ENCODE data around the gene SEMA4D. TPM values are rescaled to one million over a fixed set of nuclear protein-coding genes. Genes with fewer than 3 reads are reported as not detected.

The SEMA4D gene
- total and polyA plus RNA-seq, 2 of the 13 experiments (the other 11 are each of a cell fraction or from before 2014, with no cell fraction given): 0.13 to 0.16 TPM

DNA sequence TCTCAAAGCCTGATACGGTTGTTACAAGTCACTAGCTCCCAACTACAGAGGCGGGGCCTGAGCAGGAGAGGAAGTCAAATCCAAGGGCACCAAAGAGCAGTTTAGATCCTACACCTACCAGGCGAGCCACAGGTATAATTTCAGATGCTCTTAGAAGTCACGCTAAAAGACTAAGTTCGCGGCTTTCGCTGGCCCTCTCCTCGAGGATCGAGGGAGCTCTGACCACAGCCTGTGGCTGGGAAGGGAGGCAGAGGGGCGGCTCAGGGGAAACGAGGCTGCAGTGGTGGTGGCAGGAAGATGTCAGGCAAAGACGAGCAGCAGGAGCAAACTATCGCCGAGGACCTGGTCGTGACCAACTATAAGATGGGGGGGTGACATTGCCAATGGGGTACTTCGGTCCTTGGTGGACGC lies 48.6 kb downstream of the SEMA4D start (continued):
- TF ChIP-seq, protein P1, sequence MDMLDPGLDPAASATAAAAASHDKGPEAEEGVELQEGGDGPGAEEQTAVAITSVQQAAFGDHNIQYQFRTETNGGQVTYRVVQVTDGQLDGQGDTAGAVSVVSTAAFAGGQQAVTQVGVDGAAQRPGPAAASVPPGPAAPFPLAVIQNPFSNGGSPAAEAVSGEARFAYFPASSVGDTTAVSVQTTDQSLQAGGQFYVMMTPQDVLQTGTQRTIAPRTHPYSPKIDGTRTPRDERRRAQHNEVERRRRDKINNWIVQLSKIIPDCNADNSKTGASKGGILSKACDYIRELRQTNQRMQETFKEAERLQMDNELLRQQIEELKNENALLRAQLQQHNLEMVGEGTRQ (IDR thresholded peaks at IDR 0.05; ENCODE audit: low read depth, low read length): no peak
- TF ChIP-seq, protein P1 (CRISPR knock-in tag; IDR thresholded peaks at IDR 0.05; ENCODE audit: borderline replicate concordance): no peak
- TF ChIP-seq, protein P2, sequence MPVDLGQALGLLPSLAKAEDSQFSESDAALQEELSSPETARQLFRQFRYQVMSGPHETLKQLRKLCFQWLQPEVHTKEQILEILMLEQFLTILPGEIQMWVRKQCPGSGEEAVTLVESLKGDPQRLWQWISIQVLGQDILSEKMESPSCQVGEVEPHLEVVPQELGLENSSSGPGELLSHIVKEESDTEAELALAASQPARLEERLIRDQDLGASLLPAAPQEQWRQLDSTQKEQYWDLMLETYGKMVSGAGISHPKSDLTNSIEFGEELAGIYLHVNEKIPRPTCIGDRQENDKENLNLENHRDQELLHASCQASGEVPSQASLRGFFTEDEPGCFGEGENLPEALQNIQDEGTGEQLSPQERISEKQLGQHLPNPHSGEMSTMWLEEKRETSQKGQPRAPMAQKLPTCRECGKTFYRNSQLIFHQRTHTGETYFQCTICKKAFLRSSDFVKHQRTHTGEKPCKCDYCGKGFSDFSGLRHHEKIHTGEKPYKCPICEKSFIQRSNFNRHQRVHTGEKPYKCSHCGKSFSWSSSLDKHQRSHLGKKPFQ (CRISPR knock-in tag; IDR thresholded peaks at IDR 0.05; ENCODE audit: insufficient replicate concordance): no peak
- TF ChIP-seq, protein P3, sequence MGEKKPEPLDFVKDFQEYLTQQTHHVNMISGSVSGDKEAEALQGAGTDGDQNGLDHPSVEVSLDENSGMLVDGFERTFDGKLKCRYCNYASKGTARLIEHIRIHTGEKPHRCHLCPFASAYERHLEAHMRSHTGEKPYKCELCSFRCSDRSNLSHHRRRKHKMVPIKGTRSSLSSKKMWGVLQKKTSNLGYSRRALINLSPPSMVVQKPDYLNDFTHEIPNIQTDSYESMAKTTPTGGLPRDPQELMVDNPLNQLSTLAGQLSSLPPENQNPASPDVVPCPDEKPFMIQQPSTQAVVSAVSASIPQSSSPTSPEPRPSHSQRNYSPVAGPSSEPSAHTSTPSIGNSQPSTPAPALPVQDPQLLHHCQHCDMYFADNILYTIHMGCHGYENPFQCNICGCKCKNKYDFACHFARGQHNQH (CRISPR knock-in tag; IDR thresholded peaks at IDR 0.05): no peak
- TF ChIP-seq GPN1 (CRISPR knock-in tag; IDR thresholded peaks at IDR 0.05; ENCODE audit: borderline replicate concordance) (no peak), MYNN (CRISPR knock-in tag; IDR thresholded peaks at IDR 0.05; ENCODE audit: low read depth) (no peak), MNT (IDR thresholded peaks at IDR 0.05) (no peak), TCF7 (IDR thresholded peaks at IDR 0.05; ENCODE audit: low read depth) (no peak)
- TF ChIP-seq, protein P4, sequence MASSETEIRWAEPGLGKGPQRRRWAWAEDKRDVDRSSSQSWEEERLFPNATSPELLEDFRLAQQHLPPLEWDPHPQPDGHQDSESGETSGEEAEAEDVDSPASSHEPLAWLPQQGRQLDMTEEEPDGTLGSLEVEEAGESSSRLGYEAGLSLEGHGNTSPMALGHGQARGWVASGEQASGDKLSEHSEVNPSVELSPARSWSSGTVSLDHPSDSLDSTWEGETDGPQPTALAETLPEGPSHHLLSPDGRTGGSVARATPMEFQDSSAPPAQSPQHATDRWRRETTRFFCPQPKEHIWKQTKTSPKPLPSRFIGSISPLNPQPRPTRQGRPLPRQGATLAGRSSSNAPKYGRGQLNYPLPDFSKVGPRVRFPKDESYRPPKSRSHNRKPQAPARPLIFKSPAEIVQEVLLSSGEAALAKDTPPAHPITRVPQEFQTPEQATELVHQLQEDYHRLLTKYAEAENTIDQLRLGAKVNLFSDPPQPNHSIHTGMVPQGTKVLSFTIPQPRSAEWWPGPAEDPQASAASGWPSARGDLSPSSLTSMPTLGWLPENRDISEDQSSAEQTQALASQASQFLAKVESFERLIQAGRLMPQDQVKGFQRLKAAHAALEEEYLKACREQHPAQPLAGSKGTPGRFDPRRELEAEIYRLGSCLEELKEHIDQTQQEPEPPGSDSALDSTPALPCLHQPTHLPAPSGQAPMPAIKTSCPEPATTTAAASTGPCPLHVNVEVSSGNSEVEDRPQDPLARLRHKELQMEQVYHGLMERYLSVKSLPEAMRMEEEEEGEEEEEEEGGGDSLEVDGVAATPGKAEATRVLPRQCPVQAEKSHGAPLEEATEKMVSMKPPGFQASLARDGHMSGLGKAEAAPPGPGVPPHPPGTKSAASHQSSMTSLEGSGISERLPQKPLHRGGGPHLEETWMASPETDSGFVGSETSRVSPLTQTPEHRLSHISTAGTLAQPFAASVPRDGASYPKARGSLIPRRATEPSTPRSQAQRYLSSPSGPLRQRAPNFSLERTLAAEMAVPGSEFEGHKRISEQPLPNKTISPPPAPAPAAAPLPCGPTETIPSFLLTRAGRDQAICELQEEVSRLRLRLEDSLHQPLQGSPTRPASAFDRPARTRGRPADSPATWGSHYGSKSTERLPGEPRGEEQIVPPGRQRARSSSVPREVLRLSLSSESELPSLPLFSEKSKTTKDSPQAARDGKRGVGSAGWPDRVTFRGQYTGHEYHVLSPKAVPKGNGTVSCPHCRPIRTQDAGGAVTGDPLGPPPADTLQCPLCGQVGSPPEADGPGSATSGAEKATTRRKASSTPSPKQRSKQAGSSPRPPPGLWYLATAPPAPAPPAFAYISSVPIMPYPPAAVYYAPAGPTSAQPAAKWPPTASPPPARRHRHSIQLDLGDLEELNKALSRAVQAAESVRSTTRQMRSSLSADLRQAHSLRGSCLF (CRISPR knock-in tag; IDR thresholded peaks at IDR 0.05; ENCODE audit: borderline replicate concordance): no peak
